CD4-positive, alpha-beta T cell (primary cell): Measurements from ENCODE around the gene MITF. TPM values are rescaled to one million over a fixed set of nuclear protein-coding genes. Genes with fewer than 3 reads are reported as not detected.

Experiments used
- ATAC-seq: fragments of 200-7000 bp; cut with Tn5 transposase; one replicate; pipeline ENCODE4 v1.10.0; 2022; ENCODE audit warnings: mild to moderate bottlenecking; ENCODE audit not compliant: poor library complexity
- CTCF ChIA-PET: fragments of 350-600 bp; sonication (Branson Sonifier 250); formaldehyde crosslinking; loops from one replicate; lab custom pipeline; 2021; ENCODE audit warnings: antibody characterized with exemption, inconsistent platforms; lab: Charles Lee
- POLR2A ChIA-PET: fragments of 350-600 bp; sonication (Branson Sonifier 250); formaldehyde crosslinking; loops from one replicate; lab custom pipeline; 2021; ENCODE audit warnings: antibody characterized with exemption, inconsistent platforms; lab: Charles Lee
- DNase-seq, 14 experiments: peaks; one replicate each; pipeline ENCODE4 v3.0.0-alpha.2; 2013 to 2020; ENCODE audit warnings: mixed read lengths in 2 of 14
- H3K27ac ChIP-seq, 2 donors: one replicate each; pipeline versions ENCODE4 v1.5.1 to v1.7.0; 2013; ENCODE audit warnings: low read length in 2 of 2, low read depth in 1 of 2, mild to moderate bottlenecking in 1 of 2
- H3K27me3 ChIP-seq, 2 experiments: 1 replicate in 1 of 2; 2 replicates in 1 of 2; pipeline versions ENCODE4 v1.6.1 to v1.7.0; 2013; ENCODE audit warnings: low read length in 2 of 2, control low read depth in 1 of 2, mild to moderate bottlenecking in 1 of 2, moderate library complexity in 1 of 2; ENCODE audit not compliant: insufficient read depth in 2 of 2, control insufficient read depth in 1 of 2
- H3K36me3 ChIP-seq: one replicate; pipeline ENCODE4 v1.6.1; 2013; ENCODE audit warnings: low read length, control low read depth; ENCODE audit not compliant: insufficient read depth
- H3K4me1 ChIP-seq: one replicate; pipeline ENCODE4 v1.6.1; 2013; ENCODE audit warnings: low read length, control low read depth; ENCODE audit not compliant: insufficient read depth
- H3K4me3 ChIP-seq: one replicate; pipeline ENCODE4 v1.5.1; 2013; ENCODE audit warnings: mild to moderate bottlenecking, low read length, moderate library complexity
- H3K9me3 ChIP-seq, 2 experiments: 1 replicate in 1 of 2; 2 replicates in 1 of 2; pipeline versions ENCODE4 v1.6.1 to v1.7.0; 2013; ENCODE audit warnings: low read length in 2 of 2, mild to moderate bottlenecking in 2 of 2, control low read depth in 1 of 2, moderate library complexity in 1 of 2; ENCODE audit not compliant: control insufficient read depth in 1 of 2, insufficient read depth in 1 of 2
- H3K27ac Mint-ChIP-seq: one replicate; pipeline ENCODE4 v1.8.0; 2020; ENCODE audit warnings: mixed read lengths
- H3K27me3 Mint-ChIP-seq: one replicate; pipeline ENCODE4 v1.8.0; 2021; ENCODE audit warnings: mixed read lengths
- H3K36me3 Mint-ChIP-seq: one replicate; pipeline ENCODE4 v1.8.0; 2021; ENCODE audit warnings: low read depth, mixed read lengths
- H3K4me1 Mint-ChIP-seq: one replicate; pipeline ENCODE4 v1.8.0; 2021; ENCODE audit warnings: low read depth, mixed read lengths
- H3K4me3 Mint-ChIP-seq: one replicate; pipeline ENCODE4 v1.8.0; 2020; ENCODE audit warnings: mild to moderate bottlenecking, mixed read lengths
- H3K9me3 Mint-ChIP-seq: one replicate; pipeline ENCODE4 v1.8.0; 2020; ENCODE audit warnings: mixed read lengths
- CTCF ChIP-seq: fragments of 200-600 bp; IDR thresholded peaks from one replicate; pipeline ENCODE4 v1.8.0; 2022; ENCODE audit warnings: antibody characterized with exemption, mild to moderate bottlenecking
- intact Hi-C, 2 experiments: fragments of 100-400 bp; cut with DNase I in 1 of 2; cut with micrococcal nuclease in 1 of 2; formaldehyde crosslinking; loops; one replicate each; pipeline versions ENCODE4 v1.15.1 to v1.9.0; 2023 to 2025; cut with DNase I, micrococcal nuclease
- total RNA-seq, 174 experiments: library from RNA in 2 of 174; stranded (reverse) in 2 of 174; gene quantifications; one replicate each; pipeline ENCODE4 v1.2.3 and lab custom pipeline; 2021 to 2026

MITF gene
- total RNA-seq, 2 experiments from 2014 or later: not detected

GRCh38 chr3:69753179-69753775 is 14.0 kb downstream of the MITF start:
- Histone ChIP-seq H3K4me1 (peaks cover 1% of the 10 kb centered on the region), H3K9me3 (peaks cover 0 to 10% of the 10 kb centered on the region in 2 experiments), H3K4me3 (no peak overlapping the region), H3K27me3 (no peaks in the 10 kb centered on the region), H3K27ac (no peak overlapping the region), H3K36me3 (no peaks in the 10 kb centered on the region)
- intact Hi-C loops: no loop called here
- H3K4me1 Mint-ChIP-seq: no peaks in the 10 kb centered on the region
- no peaks in the 10 kb centered on the region for H3K27me3 Mint-ChIP-seq
- CTCF ChIA-PET: no interaction called here
- no peak overlapping the region for H3K27ac Mint-ChIP-seq
- DNase-seq (no peak), ATAC-seq (no peak)
- no peaks in the 10 kb centered on the region for H3K36me3 Mint-ChIP-seq
- POLR2A ChIA-PET: no interaction called here
- peaks cover 4% of the 10 kb centered on the region for H3K9me3 Mint-ChIP-seq
- TF ChIP-seq CTCF: no peak
- H3K4me3 Mint-ChIP-seq: no peak overlapping the region

GRCh38 chr3:69755795-69756194 is 16.5 kb downstream of the MITF start:
- Mint-ChIP-seq H3K4me3 (no peak overlapping the region), H3K9me3 (peaks cover 4% of the 10 kb centered on the region), H3K4me1 (no peaks in the 10 kb centered on the region), H3K36me3 (no peaks in the 10 kb centered on the region), H3K27ac (no peak overlapping the region), H3K27me3 (no peaks in the 10 kb centered on the region)
- H3K9me3 ChIP-seq: peaks cover 0 to 10% of the 10 kb centered on the region in 2 experiments
- no peak overlapping the region for H3K27ac ChIP-seq
- TF ChIP-seq CTCF: no peak
- ChIA-PET CTCF (no interaction called here), POLR2A (no interaction called here)
- DNase-seq (no peak), ATAC-seq (no peak)
- no peak overlapping the region for H3K4me3 ChIP-seq
- intact Hi-C loops: no loop called here
- no peaks in the 10 kb centered on the region for H3K4me1 ChIP-seq
- no peaks in the 10 kb centered on the region for H3K36me3 ChIP-seq
- H3K27me3 ChIP-seq: no peaks in the 10 kb centered on the region

- Histone ChIP-seq H3K36me3 (no peaks in the 10 kb centered on the region), H3K27me3 (no peaks in the 10 kb centered on the region), H3K9me3 (no peaks in the 10 kb centered on the region), H3K4me3 (no peak overlapping the region), H3K27ac (no peak overlapping the region), H3K4me1 (no peaks in the 10 kb centered on the region)
- CTCF ChIA-PET: no interaction called here
- Mint-ChIP-seq H3K27me3 (no peaks in the 10 kb centered on the region), H3K9me3 (no peaks in the 10 kb centered on the region), H3K36me3 (no peaks in the 10 kb centered on the region), H3K4me3 (no peak overlapping the region), H3K4me1 (no peaks in the 10 kb centered on the region), H3K27ac (no peak overlapping the region)
- intact Hi-C loops: no loop called here
- POLR2A ChIA-PET: no interaction called here
- no peak for TF ChIP-seq CTCF
- no peak for ATAC-seq
- DNase-seq: no peak
Measured at GRCh38 chr3:69761896-69762767, 22.9 kb downstream of the MITF start.
